Measurements from ENCODE around the gene AKAP8L. TPM values are rescaled to one million over a fixed set of nuclear protein-coding genes. Genes with fewer than 3 reads are reported as not detected.
"Not testable (repeated sequence)": the region's sequence is repeated elsewhere in the genome, so short reads cannot be mapped to it uniquely, and the experiment has no call there.

Gene AKAP8L
- total and polyA plus RNA-seq, 2 donors (not counting 1 experiment from before 2014, with no cell fraction given): 18.0 to 87.0 TPM

GRCh38 chr19:15353908-15354307, 64.9 kb downstream of the AKAP8L start:
- H3K79me2 ChIP-seq (ENCODE audit: control insufficient read depth, insufficient read depth, low read length): no peaks in the 10 kb centered on the region
- no peak overlapping the region for H3K4me3 ChIP-seq (replicated peaks in 1 of 4; ENCODE audit: control extremely low read depth in 1 of 4, insufficient read depth in 1 of 4, low read depth in 3 of 4, low read length in 4 of 4)
- no peak overlapping the region for H3K27ac ChIP-seq (ENCODE audit: insufficient read depth, low read length)
- H2AFZ ChIP-seq (ENCODE audit: low read length): no peak overlapping the region
- TF ChIP-seq EZH2 (IDR thresholded peaks at IDR 0.05; ENCODE audit: low read length, missing control alignments): no peak
- TF ChIP-seq CTCF (conservative IDR thresholded peaks at IDR 0.05 in 1 of 2, IDR thresholded peaks at IDR 0.05 in 1 of 2; ENCODE audit: low read depth in 1 of 2, low read length in 2 of 2): no peak
- H3K9ac ChIP-seq (ENCODE audit: insufficient read depth, low read length): no peak overlapping the region
- peaks cover 12% of the 10 kb centered on the region for H3K36me3 ChIP-seq (ENCODE audit: control insufficient read depth, insufficient read depth, low read length)
- H3K4me1 ChIP-seq (ENCODE audit: control insufficient read depth, extremely low read depth, insufficient read depth, low read length): no peaks in the 10 kb centered on the region
- no peaks in the 10 kb centered on the region for H3K27me3 ChIP-seq (ENCODE audit: control insufficient read depth, insufficient read depth, low read length)
- H3K4me2 ChIP-seq (ENCODE audit: extremely low read depth, insufficient read depth, low read length): no peak overlapping the region
- no peaks in the 10 kb centered on the region for H3K9me3 ChIP-seq (ENCODE audit: control insufficient read depth, insufficient read depth, low read depth, low read length)
- DNase-seq (ENCODE audit: low read depth in 2 of 2): no peak
- H4K20me1 ChIP-seq (ENCODE audit: control insufficient read depth, extremely low read depth, insufficient read depth, low read length): no peaks in the 10 kb centered on the region

GRCh38 chr19:15352535-15352934, 66.3 kb downstream of the AKAP8L start:
- DNase-seq (ENCODE audit: low read depth in 2 of 2); H3K9me3 ChIP-seq (ENCODE audit: control insufficient read depth, insufficient read depth, low read depth, low read length); H3K4me2 ChIP-seq (ENCODE audit: extremely low read depth, insufficient read depth, low read length); H3K27me3 ChIP-seq (ENCODE audit: control insufficient read depth, insufficient read depth, low read length); H3K36me3 ChIP-seq (ENCODE audit: control insufficient read depth, insufficient read depth, low read length); H3K4me1 ChIP-seq (ENCODE audit: control insufficient read depth, extremely low read depth, insufficient read depth, low read length); H2AFZ ChIP-seq (ENCODE audit: low read length); H4K20me1 ChIP-seq (ENCODE audit: control insufficient read depth, extremely low read depth, insufficient read depth, low read length); H3K79me2 ChIP-seq (ENCODE audit: control insufficient read depth, insufficient read depth, low read length); H3K9ac ChIP-seq (ENCODE audit: insufficient read depth, low read length); H3K27ac ChIP-seq (ENCODE audit: insufficient read depth, low read length); H3K4me3 ChIP-seq (replicated peaks in 1 of 4; ENCODE audit: control extremely low read depth in 1 of 4, insufficient read depth in 1 of 4, low read depth in 3 of 4, low read length in 4 of 4): not testable (repeated sequence)

GRCh38 chr19:15341328-15341727, 77.5 kb downstream of the AKAP8L start:
- not testable (repeated sequence) for H3K4me3 ChIP-seq (replicated peaks in 1 of 4; ENCODE audit: control extremely low read depth in 1 of 4, insufficient read depth in 1 of 4, low read depth in 3 of 4, low read length in 4 of 4); DNase-seq (ENCODE audit: low read depth in 2 of 2); H3K9me3 ChIP-seq (ENCODE audit: control insufficient read depth, insufficient read depth, low read depth, low read length); H2AFZ ChIP-seq (ENCODE audit: low read length); H3K27me3 ChIP-seq (ENCODE audit: control insufficient read depth, insufficient read depth, low read length); H3K79me2 ChIP-seq (ENCODE audit: control insufficient read depth, insufficient read depth, low read length); H3K36me3 ChIP-seq (ENCODE audit: control insufficient read depth, insufficient read depth, low read length); H3K9ac ChIP-seq (ENCODE audit: insufficient read depth, low read length); H3K27ac ChIP-seq (ENCODE audit: insufficient read depth, low read length); H3K4me2 ChIP-seq (ENCODE audit: extremely low read depth, insufficient read depth, low read length); H4K20me1 ChIP-seq (ENCODE audit: control insufficient read depth, extremely low read depth, insufficient read depth, low read length); H3K4me1 ChIP-seq (ENCODE audit: control insufficient read depth, extremely low read depth, insufficient read depth, low read length)

- Histone ChIP-seq H3K4me3 (replicated peaks in 1 of 4; ENCODE audit: control extremely low read depth in 1 of 4, insufficient read depth in 1 of 4, low read depth in 3 of 4, low read length in 4 of 4) (no peak overlapping the region), H3K27ac (ENCODE audit: insufficient read depth, low read length) (no peak overlapping the region), H3K27me3 (ENCODE audit: control insufficient read depth, insufficient read depth, low read length) (no peaks in the 10 kb centered on the region), H3K9me3 (ENCODE audit: control insufficient read depth, insufficient read depth, low read depth, low read length) (no peaks in the 10 kb centered on the region), H3K79me2 (ENCODE audit: control insufficient read depth, insufficient read depth, low read length) (no peaks in the 10 kb centered on the region), H3K4me2 (ENCODE audit: extremely low read depth, insufficient read depth, low read length) (no peak overlapping the region), H3K4me1 (ENCODE audit: control insufficient read depth, extremely low read depth, insufficient read depth, low read length) (no peaks in the 10 kb centered on the region), H2AFZ (ENCODE audit: low read length) (no peak overlapping the region), H3K36me3 (ENCODE audit: control insufficient read depth, insufficient read depth, low read length) (no peaks in the 10 kb centered on the region), H3K9ac (ENCODE audit: insufficient read depth, low read length) (no peak overlapping the region), H4K20me1 (ENCODE audit: control insufficient read depth, extremely low read depth, insufficient read depth, low read length) (no peaks in the 10 kb centered on the region)
- no peak for DNase-seq (ENCODE audit: low read depth in 2 of 2)
- TF ChIP-seq CTCF (conservative IDR thresholded peaks at IDR 0.05 in 1 of 2, IDR thresholded peaks at IDR 0.05 in 1 of 2; ENCODE audit: low read depth in 1 of 2, low read length in 2 of 2) (no peak), EZH2 (IDR thresholded peaks at IDR 0.05; ENCODE audit: low read length, missing control alignments) (no peak)
These were observed 78.7 kb downstream of the AKAP8L start for GRCh38 chr19:15340086-15340485.

Measured in fibroblast of lung (primary cell).